ENCODE measurements around the gene EGR4. TPM values are rescaled to one million over a fixed set of nuclear protein-coding genes. Genes with fewer than 3 reads are reported as not detected.
"Not testable (repeated sequence)": the region's sequence is repeated elsewhere in the genome, so short reads cannot be mapped to it uniquely, and the experiment has no call there.

EGR4 gene
- polyA plus RNA-seq, 1 experiment = not detected

DNA sequence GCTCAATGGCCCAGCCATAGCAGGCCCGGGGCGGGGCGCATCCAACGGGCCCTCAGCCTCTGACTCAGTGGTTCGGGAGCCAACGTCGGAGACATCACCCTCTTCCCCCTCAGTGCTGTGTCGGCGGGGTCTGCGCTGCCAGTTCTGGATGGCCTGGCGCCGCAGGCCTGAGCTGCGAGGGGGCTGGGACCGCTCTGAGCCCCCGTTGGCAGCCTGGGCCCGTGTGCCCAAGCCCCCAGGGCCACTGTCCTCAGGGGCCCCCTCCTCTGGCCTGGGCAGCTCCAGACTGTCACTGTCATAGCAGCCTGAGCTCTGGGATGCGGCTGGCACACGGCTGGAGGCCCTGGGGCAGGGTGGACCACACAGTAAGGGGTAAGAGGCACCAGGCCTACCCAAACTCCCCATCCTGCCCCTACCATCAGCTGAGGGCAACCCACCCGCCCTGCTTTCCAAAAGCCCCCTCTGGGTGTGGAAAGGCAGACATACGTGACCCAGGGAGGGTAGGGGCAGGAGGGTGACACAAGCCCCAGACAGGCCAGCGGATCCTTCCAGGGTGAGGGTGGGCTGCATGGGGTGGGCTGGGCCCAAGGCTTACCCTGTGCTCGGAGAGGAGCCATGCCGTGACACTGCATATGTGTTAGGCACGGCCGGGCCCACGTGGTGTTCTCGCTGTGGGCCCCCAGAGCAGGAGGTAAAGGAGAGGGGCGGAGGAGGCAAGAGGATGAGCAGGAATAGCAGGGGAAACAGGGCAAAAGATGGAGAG lies 27.9 kb downstream of the EGR4 start:
- DNase-seq (ENCODE audit: low read depth) = no peak
- TF ChIP-seq, protein P1, sequence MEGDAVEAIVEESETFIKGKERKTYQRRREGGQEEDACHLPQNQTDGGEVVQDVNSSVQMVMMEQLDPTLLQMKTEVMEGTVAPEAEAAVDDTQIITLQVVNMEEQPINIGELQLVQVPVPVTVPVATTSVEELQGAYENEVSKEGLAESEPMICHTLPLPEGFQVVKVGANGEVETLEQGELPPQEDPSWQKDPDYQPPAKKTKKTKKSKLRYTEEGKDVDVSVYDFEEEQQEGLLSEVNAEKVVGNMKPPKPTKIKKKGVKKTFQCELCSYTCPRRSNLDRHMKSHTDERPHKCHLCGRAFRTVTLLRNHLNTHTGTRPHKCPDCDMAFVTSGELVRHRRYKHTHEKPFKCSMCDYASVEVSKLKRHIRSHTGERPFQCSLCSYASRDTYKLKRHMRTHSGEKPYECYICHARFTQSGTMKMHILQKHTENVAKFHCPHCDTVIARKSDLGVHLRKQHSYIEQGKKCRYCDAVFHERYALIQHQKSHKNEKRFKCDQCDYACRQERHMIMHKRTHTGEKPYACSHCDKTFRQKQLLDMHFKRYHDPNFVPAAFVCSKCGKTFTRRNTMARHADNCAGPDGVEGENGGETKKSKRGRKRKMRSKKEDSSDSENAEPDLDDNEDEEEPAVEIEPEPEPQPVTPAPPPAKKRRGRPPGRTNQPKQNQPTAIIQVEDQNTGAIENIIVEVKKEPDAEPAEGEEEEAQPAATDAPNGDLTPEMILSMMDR (IDR thresholded peaks at IDR 0.05; ENCODE audit: insufficient read depth, low read depth, low read length) = no peak
- ChIA-PET CTCF (no interaction called here), POLR2A (no interaction called here)
- Histone ChIP-seq H3K36me3 (ENCODE audit: control insufficient read depth, insufficient read depth, low read length) (peaks cover 3% of the 10 kb centered on the region; the same call in 1 of the 2 replicates), H3K27me3 (ENCODE audit: control insufficient read depth, insufficient read depth, low read length) (peaks cover 15% of the 10 kb centered on the region), H3K4me3 (ENCODE audit: low read depth, low read length) (no peak overlapping the region)

- Histone ChIP-seq H3K27me3 (ENCODE audit: control insufficient read depth, insufficient read depth, low read length) (peaks cover 13% of the 10 kb centered on the region), H3K4me3 (ENCODE audit: low read depth, low read length) (no peak overlapping the region), H3K36me3 (ENCODE audit: control insufficient read depth, insufficient read depth, low read length) (peaks cover 3% of the 10 kb centered on the region; the same call in 1 of the 2 replicates)
- DNase-seq (ENCODE audit: low read depth) = no peak
- POLR2A ChIA-PET = no interaction called here
- CTCF ChIA-PET = no interaction called here
- TF ChIP-seq, protein P1 (IDR thresholded peaks at IDR 0.05; ENCODE audit: insufficient read depth, low read depth, low read length) = no peak
Observed at GRCh38 chr2:73264783-73265182, 28.6 kb downstream of the EGR4 start.

GRCh38 chr2:73264332-73264606 lies 29.1 kb downstream of the EGR4 start:
- CTCF ChIA-PET = no interaction called here
- POLR2A ChIA-PET = no interaction called here
- TF ChIP-seq, protein P1 (IDR thresholded peaks at IDR 0.05; ENCODE audit: insufficient read depth, low read depth, low read length) = no peak
- H3K4me3 ChIP-seq (ENCODE audit: low read depth, low read length) = no peak overlapping the region
- H3K27me3 ChIP-seq (ENCODE audit: control insufficient read depth, insufficient read depth, low read length) = peaks cover 11% of the 10 kb centered on the region
- no peak for DNase-seq (ENCODE audit: low read depth)
- peaks cover 3% of the 10 kb centered on the region; the same call in 1 of the 2 replicates for H3K36me3 ChIP-seq (ENCODE audit: control insufficient read depth, insufficient read depth, low read length)

DNA sequence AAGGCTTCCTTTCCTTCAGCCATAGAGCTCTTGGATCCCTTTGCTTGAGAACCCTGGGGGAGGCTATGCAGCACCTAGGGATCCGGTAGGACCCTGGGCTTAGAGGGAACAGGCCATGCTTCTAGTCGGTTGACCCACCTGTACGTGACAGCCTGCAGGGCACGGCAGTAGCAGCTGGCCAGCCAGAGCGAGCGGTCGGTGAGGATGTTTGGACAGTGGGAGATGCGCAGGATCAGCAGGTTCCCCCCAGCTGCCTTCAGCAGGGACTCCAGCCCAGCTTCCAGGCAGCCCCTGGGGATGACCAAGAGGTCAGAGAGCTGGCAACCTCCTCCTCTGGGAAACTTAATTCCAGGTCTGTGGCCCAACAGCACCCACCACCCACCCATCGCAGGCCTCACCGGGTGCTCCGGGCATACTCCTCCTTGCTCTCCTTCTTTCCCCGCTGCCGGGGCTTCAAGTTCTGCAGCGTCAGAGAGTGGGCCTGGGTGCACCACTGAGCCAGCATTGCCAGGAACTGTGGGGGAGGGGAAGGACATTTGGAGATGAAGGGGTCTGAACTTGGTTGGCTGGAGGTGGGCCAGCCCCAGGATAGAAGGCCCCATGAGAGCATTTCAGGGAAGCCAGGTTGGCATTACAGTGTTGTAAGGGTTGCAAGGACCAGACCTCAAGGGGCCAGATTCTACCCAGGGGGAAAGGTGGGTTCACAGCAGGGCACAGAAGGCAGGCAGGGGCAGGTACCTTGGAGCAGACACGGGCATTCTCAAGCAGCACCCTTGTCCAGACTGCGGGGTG lies 29.6 kb downstream of the EGR4 start:
- ChIA-PET POLR2A (no interaction called here), CTCF (no interaction called here)

GRCh38 chr2:73262691-73263429 lies 30.5 kb downstream of the EGR4 start:
- H3K36me3 ChIP-seq (ENCODE audit: control insufficient read depth, insufficient read depth, low read length); H3K27me3 ChIP-seq (ENCODE audit: control insufficient read depth, insufficient read depth, low read length); POLR2A ChIA-PET; DNase-seq (ENCODE audit: low read depth); H3K4me3 ChIP-seq (ENCODE audit: low read depth, low read length): not testable (repeated sequence)
- CTCF ChIA-PET = interaction anchor here (0.9 to 1.8 kb wide), 2 partner anchors 9 to 11 kb away, joined by 4 read pairs; no protein-coding TSS in a partner anchor

More for the DNA sequence above, 29.6 kb downstream of the EGR4 start:
- Histone ChIP-seq H3K36me3 (ENCODE audit: control insufficient read depth, insufficient read depth, low read length) (peaks cover 3% of the 10 kb centered on the region; the same call in 1 of the 2 replicates), H3K27me3 (ENCODE audit: control insufficient read depth, insufficient read depth, low read length) (peaks cover 8% of the 10 kb centered on the region), H3K4me3 (ENCODE audit: low read depth, low read length) (no peak overlapping the region)
- TF ChIP-seq, protein P1 (IDR thresholded peaks at IDR 0.05; ENCODE audit: insufficient read depth, low read depth, low read length) = no peak
- no peak for DNase-seq (ENCODE audit: low read depth)
